Thyroid gland (tissue), 4 donors: Measurements from ENCODE around the gene LYPD5. TPM values are rescaled to one million over a fixed set of nuclear protein-coding genes. Genes with fewer than 3 reads are reported as not detected.

Experiments
- DNase-seq, 2 donors: peaks; one replicate each; pipeline ENCODE4 v3.0.0-alpha.2; 2019
- H3K27ac ChIP-seq, 3 donors: fragments of 200-600 bp; sonication (generic); 1 replicate in 2 of 3; 2 replicates in 1 of 3; pipeline ENCODE4 v1.5.1; 2016 to 2019; ENCODE audit warnings: mild to moderate bottlenecking in 1 of 3, moderate library complexity in 1 of 3
- H3K27me3 ChIP-seq: fragments of 200-600 bp; sonication (generic); one replicate; pipeline ENCODE4 v1.5.1; 2019
- H3K36me3 ChIP-seq, 2 donors: fragments of 200-600 bp; sonication (generic); one replicate each; pipeline ENCODE4 v1.5.1; 2016 to 2019
- H3K4me1 ChIP-seq, 2 donors: fragments of 200-600 bp; sonication (generic); one replicate each; pipeline ENCODE4 v1.5.1; 2017 to 2019
- H3K4me3 ChIP-seq, 3 donors: fragments of 200-600 bp; sonication (generic); replicated peaks in 1 of 3; 1 replicate in 2 of 3; 2 replicates in 1 of 3; pipeline ENCODE4 v1.5.1; 2016; ENCODE audit warnings: mild to moderate bottlenecking in 1 of 3
- H3K9me3 ChIP-seq: fragments of 200-600 bp; sonication (generic); one replicate; pipeline ENCODE4 v1.5.1; 2017
- CTCF ChIP-seq, 6 experiments: fragments of 200-600 bp in 3 of 6; fragments of 450-650 bp in 3 of 6; sonication (generic) in 3 of 6; IDR thresholded peaks; one replicate each; pipeline ENCODE4 v1.5.1; 2016 to 2019; ENCODE audit warnings: antibody characterized with exemption in 6 of 6, mild to moderate bottlenecking in 2 of 6, inconsistent platforms in 1 of 6, moderate library complexity in 1 of 6
- POLR2A ChIP-seq, 2 donors: fragments of 450-650 bp; IDR thresholded peaks; one replicate each; pipeline ENCODE4 v1.6.1; 2017; ENCODE audit warnings: antibody characterized with exemption in 2 of 2, mild to moderate bottlenecking in 2 of 2, moderate library complexity in 1 of 2
- WGBS, 2 donors: methylation state at CpG; one replicate each; pipeline ENCODE4 v1.1.5; 2017; 5-methylcytosine and 5-hydroxymethylcytosine counted together
- intact Hi-C: fragments of 100-400 bp; cut with DNase I; formaldehyde crosslinking; loops from one replicate; pipeline ENCODE4 v1.15.1; 2023
- total RNA-seq, 4 donors: library from RNA; depleted of rRNA; stranded (reverse); fragments of >200 nt; gene quantifications; one replicate each; pipeline ENCODE4 v1.2.3, GENCODE V29; 2016

Gene LYPD5
- total RNA-seq, 4 donors from 2014 or later = 1.6 to 7.6 (median 2.5) TPM

GRCh38 chr19:43784241-43784980 is 17.8 kb downstream of the LYPD5 start:
- TF ChIP-seq POLR2A (IDR thresholded peaks at IDR 0.05) = no peak
- TF ChIP-seq CTCF (IDR thresholded peaks at IDR 0.05) = no peak
- Histone ChIP-seq H3K4me3 (no peak overlapping the region), H3K4me1 (no peaks in the 10 kb centered on the region), H3K27ac (no peak overlapping the region), H3K27me3 (no peaks in the 10 kb centered on the region), H3K36me3 (no peaks in the 10 kb centered on the region), H3K9me3 (no peaks in the 10 kb centered on the region)
- intact Hi-C loops = loop anchor here (5.0 kb wide), 1 partner anchor 37 kb away; no protein-coding TSS in a partner anchor
- no peak for DNase-seq
- WGBS, 2 donors = 68 to 73% methylated on average over 4 of the region's 4 CpGs

- Histone ChIP-seq H3K27me3 (no peaks in the 10 kb centered on the region), H3K36me3 (no peaks in the 10 kb centered on the region), H3K9me3 (no peaks in the 10 kb centered on the region), H3K4me1 (no peaks in the 10 kb centered on the region), H3K27ac (no peak overlapping the region), H3K4me3 (no peak overlapping the region)
- intact Hi-C loops = loop anchor here (5.0 kb wide), 1 partner anchor 36 kb away; no protein-coding TSS in a partner anchor
- no peak for DNase-seq
- WGBS, 2 donors = 90 to 91% methylated on average over 8 of the region's 8 CpGs
- TF ChIP-seq CTCF (IDR thresholded peaks at IDR 0.05) = no peak
- no peak for TF ChIP-seq POLR2A (IDR thresholded peaks at IDR 0.05)
Measured at GRCh38 chr19:43783636-43784035, 18.6 kb downstream of the LYPD5 start.

- Histone ChIP-seq H3K4me3 (no peak overlapping the region), H3K9me3 (no peaks in the 10 kb centered on the region), H3K27ac (no peak overlapping the region), H3K27me3 (no peaks in the 10 kb centered on the region), H3K36me3 (no peaks in the 10 kb centered on the region), H3K4me1 (no peaks in the 10 kb centered on the region)
- intact Hi-C loops = loop anchor here (5.0 kb wide), 1 partner anchor 35 kb away; no protein-coding TSS in a partner anchor
- WGBS, 2 donors = 80 to 82% methylated on average over 13 to 24 of the region's 24 CpGs
- no peak for TF ChIP-seq CTCF (IDR thresholded peaks at IDR 0.05)
- no peak for TF ChIP-seq POLR2A (IDR thresholded peaks at IDR 0.05)
- no peak for DNase-seq
Measured at GRCh38 chr19:43782689-43783231, 19.5 kb downstream of the LYPD5 start.

- no peaks in the 10 kb centered on the region for H3K36me3 ChIP-seq
- no peaks in the 10 kb centered on the region for H3K27me3 ChIP-seq
- H3K4me3 ChIP-seq = no peak overlapping the region
- DNase-seq = no peak
- intact Hi-C loops = loop anchor here (5.0 kb wide), 1 partner anchor 35 kb away; no protein-coding TSS in a partner anchor
- TF ChIP-seq POLR2A (IDR thresholded peaks at IDR 0.05) (no peak), CTCF (IDR thresholded peaks at IDR 0.05) (no peak)
- H3K9me3 ChIP-seq = no peaks in the 10 kb centered on the region
- no peak overlapping the region for H3K27ac ChIP-seq
- H3K4me1 ChIP-seq = no peaks in the 10 kb centered on the region
- WGBS, 2 donors = 66 to 70% methylated on average over 8 of the region's 8 CpGs
Measured at GRCh38 chr19:43782311-43782660, 20.0 kb downstream of the LYPD5 start.
